Skin epidermis (tissue), 12 donors: Measurements from ENCODE around the gene SBK1.
A peak's percentile ranks its signal among the peaks of the same experiment; 100 is the strongest.
"Not testable (repeated sequence)": the region's sequence is repeated elsewhere in the genome, so short reads cannot be mapped to it uniquely, and the experiment has no call there.

Experiments
- H3K27ac ChIP-seq, 21 experiments: fragments of 200-600 bp; sonication (generic) in 11 of 21; one replicate each; pipeline ENCODE4 v1.5.0; 2020; ENCODE audit warnings: mild to moderate bottlenecking in 3 of 21, inconsistent platforms in 2 of 21, moderate library complexity in 2 of 21
- H3K4me3 ChIP-seq, 7 experiments: fragments of 200-600 bp; sonication (generic) in 2 of 7; one replicate each; pipeline ENCODE4 v1.5.0; 2020; ENCODE audit warnings: inconsistent platforms in 2 of 7, mild to moderate bottlenecking in 2 of 7, moderate library complexity in 1 of 7

Gene SBK1

DNA sequence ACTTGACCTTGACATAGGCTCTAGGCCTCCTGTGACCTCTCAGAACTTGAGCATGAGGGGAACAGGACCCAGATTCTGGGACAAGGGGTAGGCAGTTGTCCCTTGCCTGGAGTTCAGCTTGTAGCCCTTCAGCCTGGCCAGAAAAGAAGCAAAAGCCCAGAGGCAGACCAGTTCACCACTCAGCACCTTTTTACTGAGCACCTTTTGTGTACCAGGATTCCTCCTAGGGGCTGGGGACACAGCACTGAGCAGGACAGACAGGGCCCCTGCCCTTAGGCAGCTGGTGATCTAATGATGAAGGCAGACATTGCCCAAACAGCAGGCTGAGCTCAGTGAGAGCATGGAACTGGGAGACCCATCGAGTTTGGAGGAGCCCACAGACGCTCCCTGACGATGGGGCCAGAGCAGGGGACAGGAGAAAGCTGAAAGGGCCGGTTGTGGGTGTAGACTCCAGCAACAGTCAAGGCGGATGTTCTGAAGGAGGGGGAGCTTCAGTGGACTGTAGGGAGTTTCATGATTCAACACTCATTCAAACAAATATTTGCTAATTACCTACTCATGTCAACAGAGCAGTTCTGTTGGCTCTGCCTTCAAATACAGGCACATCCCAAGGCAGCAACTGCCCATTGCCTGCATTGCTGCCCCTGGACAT is 32.0 kb downstream of the SBK1 start:
- Histone ChIP-seq H3K4me3 (peak overlapping the region in 1 of 7 experiments; percentile 7), H3K27ac (no peak overlapping the region)

- H3K4me3 ChIP-seq, result peak overlapping the region in 1 of 7 experiments; percentile 7
- no peak overlapping the region for H3K27ac ChIP-seq
Measured at GRCh38 chr16:28324887-28325279, 32.6 kb downstream of the SBK1 start.

DNA sequence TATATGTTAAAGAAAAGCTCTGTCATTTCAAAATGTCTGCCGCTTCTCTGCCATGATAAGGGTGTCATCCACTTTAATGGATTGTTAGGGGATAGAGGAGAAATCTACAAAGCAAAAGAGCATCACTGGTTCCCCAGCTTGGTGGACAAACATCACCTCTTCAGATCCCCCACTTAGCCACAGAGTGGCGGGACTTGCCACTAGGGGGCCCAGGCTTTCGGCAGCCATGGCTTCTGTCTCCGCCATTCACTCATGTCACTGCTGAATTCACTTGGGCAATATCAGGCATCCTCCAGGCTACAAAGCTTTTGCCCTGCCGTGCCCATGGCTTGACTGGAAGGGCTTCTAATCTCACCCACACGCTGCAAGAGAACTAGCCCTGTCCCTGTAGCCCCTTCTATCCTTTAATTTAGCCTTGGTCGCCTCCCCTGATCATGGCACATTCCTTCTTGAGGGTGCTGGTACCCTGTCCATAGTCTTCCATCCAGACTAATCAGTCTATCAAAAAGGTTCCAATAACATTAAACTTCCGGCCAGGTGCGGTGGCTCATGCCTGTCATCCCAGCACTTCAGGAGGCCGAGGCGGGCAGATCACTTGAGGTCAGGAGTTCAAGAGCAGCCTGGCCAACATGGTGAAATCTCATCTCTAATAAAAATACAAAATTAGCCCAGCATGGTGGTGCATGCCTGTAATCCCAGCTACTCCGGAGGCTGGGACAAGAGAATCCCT is 34.7 kb downstream of the SBK1 start:
- Histone ChIP-seq H3K27ac (no peak overlapping the region), H3K4me3 (no peak overlapping the region)

- H3K27ac ChIP-seq, H3K4me3 ChIP-seq: not testable (repeated sequence)
Measured at GRCh38 chr16:28330232-28330631, 37.9 kb downstream of the SBK1 start.

DNA sequence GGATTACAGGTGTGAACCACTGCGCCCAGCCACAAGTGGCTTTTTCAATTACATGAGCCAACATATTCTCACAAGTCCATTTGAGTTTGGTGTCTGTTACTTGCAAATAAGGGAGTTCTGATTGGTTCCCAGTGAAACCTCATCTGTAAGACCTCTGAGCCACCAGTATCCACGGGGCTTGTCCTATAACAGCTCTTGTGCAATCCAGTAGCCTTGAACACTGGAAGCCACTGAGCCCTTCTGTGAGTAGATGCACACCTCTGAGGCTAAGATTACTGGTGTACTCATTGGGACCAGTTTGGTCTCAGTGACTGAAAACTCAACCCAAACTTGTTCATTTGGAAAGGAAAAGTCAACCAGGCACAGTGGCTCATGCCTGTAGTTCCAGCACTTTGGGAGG is 38.7 kb downstream of the SBK1 start:
- H3K4me3 ChIP-seq, H3K27ac ChIP-seq: not testable (repeated sequence)

DNA sequence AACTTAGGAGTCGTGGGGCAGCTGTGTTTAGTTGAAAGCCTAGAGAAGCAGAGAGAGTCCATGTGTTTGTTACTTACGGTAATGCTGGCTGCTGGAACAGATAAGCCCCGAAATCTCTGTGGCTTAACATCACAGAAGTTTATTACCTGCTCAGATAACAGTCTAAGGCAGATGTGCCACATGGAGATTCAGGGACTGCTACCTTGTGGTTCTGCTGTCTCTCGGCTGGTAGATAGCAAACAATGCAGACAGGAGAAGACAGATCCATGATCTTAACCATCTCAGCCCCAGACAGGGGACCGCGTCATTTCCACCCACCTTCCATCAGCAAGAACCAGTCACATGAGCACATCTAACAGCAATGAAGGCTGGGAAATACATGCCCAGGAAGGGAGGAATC is 40.3 kb downstream of the SBK1 start:
- not testable (repeated sequence) for H3K4me3 ChIP-seq, H3K27ac ChIP-seq

GRCh38 chr16:28335678-28336077 is 43.4 kb downstream of the SBK1 start:
- not testable (repeated sequence) for H3K4me3 ChIP-seq, H3K27ac ChIP-seq

DNA sequence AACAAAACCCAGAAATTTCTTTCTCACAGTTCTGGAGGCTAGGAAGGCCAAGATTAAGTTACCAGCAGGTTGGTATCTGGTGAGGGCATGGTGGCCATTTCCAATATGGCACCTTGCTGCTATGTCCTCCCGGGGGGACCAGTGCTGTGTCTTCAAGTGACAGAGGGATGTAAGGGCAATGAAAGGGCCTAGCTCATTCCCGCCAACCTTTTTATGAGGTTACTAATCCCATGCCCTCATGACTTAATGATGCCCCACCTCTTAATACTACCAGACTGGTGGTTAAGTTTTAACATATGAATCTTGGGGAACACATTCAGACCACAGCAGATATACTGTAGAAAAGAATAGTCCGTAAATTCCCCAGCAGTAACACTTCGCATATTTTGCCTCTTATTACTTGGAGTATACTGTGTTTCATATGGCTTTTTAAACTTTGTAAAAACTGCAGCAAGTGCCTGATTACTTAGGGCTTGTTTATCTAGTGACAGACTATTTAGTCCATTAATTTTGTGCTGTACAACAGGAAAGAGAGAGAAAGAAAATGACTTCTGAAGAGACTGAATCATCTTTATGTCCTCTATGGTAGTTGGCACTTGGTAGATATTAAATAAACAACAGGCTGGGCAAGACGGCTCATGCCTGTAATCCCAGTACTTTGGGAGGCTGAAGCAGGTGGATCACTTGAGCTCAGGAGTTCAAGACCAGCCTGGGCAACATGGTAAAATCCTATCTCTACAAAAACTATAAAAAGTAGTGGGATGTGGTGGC is 44.8 kb downstream of the SBK1 start:
- H3K27ac ChIP-seq, H3K4me3 ChIP-seq: not testable (repeated sequence)

- H3K27ac ChIP-seq, H3K4me3 ChIP-seq: not testable (repeated sequence)
Measured at GRCh38 chr16:28338230-28338629, 45.9 kb downstream of the SBK1 start.

DNA sequence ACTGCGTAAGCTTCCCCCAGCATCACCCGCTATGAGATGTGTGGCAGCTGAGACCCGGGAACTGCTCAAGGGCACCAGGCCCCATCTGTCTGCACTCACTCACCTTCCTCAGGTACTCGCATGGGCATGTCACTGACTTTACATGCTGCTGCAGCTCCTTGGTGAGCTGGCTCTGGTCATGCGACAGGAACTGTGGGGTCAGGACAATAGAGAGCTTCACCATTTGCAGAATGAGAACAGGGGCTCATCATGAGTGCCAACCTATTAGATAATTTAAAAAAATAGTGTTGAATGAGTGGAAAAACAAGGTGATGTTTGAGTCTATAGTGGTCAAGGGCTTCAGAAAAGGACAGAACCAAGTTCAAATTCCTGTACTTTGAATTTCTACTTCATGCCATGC is 70.3 kb downstream of the SBK1 start:
- not testable (repeated sequence) for H3K4me3 ChIP-seq, H3K27ac ChIP-seq

- H3K4me3 ChIP-seq, H3K27ac ChIP-seq: not testable (repeated sequence)
Measured at GRCh38 chr16:28363408-28363807, 71.1 kb downstream of the SBK1 start, which contains the start of gene NPIPB6. TSS of gene NPIPB6 (minus strand) at chr16:28363508. CDS start at chr16:28362822, 686 bp downstream.

DNA sequence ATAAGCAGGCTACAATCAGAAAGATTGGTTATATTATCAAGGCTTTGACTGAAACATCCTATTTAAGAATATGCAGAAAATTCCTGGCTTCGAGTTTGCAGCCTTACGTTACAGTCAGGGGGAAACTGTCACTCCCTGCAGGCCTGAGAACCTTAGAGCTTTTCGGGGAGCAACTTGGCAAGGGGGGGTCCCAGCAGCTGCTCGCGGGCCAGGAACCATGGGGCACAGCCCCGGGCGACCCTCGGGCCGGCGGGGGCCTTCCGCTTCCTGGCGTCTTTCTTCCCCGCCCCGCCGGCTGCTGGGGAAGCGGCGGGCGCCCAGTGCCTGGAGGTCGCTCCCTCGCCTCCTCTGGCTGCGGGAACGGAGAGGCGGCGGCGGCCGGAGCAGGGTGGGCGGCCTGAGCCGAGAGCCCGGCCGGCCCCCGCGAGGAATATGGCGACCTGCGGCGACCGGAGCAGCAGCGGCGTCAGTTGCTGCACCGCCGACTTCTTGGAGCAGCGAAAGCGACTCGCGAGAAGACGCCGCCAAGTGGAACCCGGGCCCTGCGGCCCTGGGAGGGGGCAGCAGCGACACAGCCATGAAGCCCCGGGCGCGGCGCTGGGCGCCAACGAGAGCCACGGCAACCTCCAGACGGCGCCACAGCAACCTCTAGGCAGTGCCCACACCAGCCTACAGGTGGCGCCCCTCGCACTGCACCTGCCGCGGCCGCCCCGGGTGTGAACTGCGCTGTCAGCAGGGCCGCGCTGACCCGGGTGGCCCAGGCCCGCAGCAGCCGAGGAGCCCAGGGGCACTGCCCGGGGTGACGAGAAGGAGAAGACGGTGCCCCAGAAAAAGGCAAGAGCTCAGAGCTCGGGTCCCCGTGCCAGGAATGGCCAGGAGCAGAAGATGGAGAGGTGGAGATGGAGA is 72.2 kb downstream of the SBK1 start:
- not testable (repeated sequence) for H3K27ac ChIP-seq
- peak overlapping the region in 1 of 7 experiments; percentile 15 for H3K4me3 ChIP-seq

DNA sequence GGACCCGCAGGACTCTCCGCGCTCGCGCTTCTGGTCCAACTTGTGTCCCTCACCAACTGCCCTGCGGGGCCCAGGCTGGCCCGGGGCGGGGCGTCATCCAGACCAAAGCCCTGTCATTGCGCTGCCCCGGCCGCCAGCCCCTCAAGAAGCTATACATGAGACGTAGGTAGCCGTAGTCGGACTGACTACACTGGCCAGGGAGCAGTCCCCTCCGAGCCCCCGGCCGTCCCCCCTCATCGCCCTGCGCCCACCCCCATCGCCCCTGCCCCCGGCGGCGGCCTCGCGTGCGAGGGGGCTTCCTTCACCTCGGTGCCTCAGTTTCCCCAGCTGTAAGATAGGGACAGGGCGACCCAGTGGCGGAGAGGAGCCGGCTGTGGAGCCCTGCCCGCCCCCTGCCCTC is 75.6 kb downstream of the SBK1 start:
- not testable (repeated sequence) for H3K27ac ChIP-seq, H3K4me3 ChIP-seq
